Activated CD4-positive, alpha-beta T cell treated with anti-CD3 and anti-CD28 coated beads for 24 hours (primary cell): Measurements from ENCODE around the gene PDGFB.
"Not testable (repeated sequence)": the region's sequence is repeated elsewhere in the genome, so short reads cannot be mapped to it uniquely, and the experiment has no call there.

Experiments used
- DNase-seq, 2 donors: peaks; one replicate each; pipeline ENCODE4 v3.0.0-alpha.2; 2020; ENCODE audit warnings: low read depth in 2 of 2

The PDGFB gene

DNA sequence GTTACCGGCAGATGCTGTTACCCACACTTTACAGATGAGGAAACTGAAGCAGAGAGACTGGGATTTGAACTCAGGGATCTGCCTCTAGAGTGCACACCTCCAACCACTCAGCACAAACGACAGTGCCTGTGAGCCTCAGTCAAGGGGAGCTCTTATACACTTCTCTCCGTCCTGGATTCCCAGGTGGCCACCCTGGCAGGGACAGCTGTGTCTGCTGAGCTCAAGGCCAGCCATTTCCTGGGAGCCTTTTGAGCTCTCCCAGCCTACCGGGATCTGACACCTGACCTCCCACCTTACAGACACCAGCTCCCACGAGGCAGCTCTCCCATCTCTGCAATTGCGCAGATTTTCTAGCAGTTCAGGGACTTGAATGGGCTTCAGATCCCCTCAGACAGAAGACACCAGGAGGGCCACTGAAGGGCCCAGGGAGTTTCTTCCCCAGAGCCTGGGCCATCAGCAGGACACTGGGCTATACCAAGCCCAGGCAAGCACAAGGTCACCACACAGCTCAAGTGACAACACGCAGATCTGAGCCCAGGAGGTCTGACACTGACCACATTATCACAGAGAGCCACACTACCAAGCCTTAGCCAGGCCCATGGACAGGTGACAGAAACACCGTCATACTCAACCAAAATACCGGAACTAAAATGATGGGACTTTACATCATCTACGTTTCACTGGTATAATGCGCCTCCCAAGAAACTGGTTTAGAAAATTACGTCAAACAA is 17.1 kb downstream of the PDGFB start:
- DNase-seq = no peak

DNA sequence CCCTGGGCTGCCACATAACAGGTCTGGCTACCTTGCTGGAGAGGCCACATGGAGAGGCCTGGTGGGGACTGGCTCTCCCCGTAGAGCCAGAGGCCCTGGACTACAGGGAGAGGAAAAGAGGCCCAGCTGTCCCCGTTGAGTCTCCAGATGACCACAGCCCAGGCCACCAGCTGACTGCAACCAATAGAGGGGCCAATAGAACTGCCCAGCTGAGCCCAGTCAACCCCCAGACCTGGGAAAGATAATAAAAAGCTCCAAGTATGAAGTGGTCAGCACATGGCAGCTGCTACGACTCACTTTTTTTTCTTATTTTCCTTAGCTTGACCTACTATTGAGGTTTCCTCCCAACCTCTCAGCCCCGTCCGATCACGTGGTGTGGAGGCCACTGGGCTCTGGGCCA is 18.4 kb downstream of the PDGFB start:
- DNase-seq = no peak

DNA sequence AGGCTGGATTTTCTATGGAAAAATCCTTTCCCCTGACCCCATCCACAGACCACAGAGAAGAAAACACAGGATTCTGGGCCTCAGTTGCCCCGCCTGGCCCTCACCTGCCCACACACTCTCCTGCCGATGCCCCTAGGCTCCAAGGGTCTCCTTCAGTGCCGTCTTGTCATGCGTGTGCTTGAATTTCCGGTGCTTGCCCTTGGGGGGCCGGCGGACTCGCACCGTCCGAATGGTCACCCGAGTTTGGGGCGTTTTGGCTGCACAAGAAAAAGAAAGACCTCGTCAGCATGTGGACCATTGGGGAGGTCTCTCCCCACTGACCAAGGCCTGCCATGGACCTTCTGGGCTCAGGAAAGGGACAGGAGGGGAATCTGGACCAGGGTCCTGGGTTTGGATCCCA is 19.2 kb downstream of the PDGFB start:
- no peak for DNase-seq

DNA sequence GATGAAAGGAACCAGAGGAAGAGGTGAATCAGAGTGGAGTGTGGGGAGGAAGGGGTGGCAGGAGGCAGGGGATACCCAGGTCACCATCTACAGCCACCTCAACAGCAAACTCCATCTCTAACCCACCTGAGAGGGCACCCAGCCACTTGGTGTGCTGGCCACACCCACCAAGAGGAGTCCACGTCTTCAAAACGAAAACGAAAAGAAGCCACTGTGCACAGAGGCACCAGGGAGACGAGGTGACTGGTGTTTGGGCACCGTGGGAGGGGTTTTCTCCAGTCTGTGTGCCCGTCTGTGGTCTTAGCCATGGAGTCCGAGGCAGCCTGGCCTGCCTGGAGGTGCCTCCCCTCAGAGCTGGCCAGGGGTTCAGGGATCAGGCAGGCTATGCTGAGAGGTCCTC is 20.2 kb downstream of the PDGFB start:
- DNase-seq = no peak

DNA sequence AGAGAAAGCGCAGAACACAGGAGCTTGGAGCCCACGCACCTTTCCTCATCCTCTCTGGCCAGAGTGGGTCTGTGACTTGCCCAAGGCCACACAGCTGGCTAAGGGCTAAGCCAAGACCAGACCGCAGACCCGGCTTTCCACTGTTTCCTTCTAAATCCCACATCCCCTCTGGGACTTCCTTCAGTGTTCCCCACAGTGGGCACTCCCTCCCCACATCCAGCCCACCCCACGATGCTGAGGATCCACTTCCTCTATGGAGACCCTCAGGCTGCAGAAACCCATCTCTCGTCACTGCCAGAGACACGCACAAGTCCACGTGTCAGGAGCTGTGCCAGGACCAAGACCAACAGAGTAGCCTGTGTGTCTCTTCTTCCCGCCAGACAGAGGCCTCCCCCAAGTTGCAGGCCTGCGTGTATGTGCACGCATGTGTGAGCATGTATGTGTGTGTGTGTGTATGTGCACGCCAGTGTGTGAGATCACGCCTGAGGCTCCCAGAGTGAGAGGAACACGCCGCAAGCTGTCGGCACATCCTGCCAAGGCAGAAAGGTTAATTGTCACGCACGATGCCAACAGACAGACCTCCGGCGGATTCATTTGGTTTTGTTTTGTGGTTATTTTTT is 21.6 kb downstream of the PDGFB start:
- no peak for DNase-seq

DNA sequence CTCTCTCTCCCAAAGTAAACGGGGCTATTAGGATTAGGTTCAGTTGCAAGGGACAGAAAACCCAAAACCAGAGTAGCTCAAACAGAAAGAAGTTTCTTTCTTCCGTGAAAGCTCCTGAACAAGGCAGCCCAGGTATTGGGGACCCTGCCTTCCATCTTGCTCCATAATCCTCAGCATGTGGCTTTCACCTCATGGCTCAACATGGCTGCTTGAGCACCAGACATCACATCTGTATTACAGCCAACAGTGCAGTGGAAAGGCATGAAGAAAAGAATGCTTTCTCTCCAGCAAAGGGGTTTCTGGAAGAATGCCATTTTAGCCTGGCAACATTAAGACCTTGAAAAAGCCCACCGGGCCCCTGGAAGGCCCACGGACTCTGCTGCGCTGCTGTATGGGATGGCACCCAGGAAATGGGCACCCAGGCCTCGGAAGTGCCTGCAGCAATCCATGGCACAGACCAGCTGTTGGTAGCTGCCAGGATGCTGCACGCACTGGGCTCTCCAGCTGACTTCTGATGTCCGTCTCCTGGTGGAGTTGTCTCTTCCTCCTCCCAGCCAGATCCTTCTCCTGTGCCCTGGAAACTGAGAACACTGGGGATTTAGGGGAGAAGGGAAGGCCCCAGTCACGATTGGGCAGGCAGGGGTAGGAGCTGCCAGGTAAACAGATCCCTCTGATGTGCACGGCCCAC is 22.6 kb downstream of the PDGFB start:
- no peak for DNase-seq

DNA sequence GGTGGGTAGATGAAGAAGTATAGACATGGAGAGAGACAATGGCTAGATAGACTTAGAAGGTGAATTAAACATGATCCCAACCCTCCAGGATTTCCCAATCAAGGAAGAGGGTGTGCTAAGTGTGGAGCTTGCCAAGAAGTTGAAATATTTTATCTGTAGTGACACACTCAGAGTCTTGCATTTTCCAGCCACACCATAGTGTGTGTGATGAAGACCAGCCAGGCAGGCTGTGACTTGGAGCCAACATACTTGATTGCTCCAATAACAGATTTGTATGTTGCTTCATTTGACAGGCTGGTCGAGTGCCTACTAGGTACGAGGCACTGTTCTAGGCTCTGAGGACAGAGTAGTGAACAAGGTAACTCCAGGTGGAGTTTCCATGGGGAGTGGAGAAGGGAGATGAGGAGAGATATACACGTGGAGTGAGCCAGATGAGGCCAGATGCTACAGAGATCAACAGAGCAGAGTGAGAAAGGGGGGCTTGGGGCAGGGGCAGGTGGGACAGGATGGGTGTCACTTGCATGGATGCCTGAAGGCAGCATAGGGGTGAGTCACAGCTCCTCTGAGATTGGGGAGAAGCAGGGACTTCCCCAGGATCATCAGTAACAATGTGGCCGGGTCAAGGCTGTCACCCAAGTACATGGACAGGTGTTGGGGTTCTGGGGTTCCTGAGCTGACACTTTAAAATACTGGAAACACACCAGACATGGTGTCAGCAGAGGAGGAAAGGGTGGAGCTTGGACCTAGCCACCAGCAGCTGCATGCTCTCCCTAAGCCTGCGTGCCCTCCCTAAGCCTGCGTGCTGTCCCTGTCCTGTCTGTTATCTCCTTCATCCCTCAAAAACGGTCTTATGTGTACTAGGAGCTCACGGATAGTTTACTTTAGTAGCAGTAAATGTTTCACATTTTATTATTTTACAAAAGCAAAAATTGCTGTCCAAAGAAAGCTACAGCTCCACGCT is 23.6 kb downstream of the PDGFB start:
- DNase-seq = no peak

DNA sequence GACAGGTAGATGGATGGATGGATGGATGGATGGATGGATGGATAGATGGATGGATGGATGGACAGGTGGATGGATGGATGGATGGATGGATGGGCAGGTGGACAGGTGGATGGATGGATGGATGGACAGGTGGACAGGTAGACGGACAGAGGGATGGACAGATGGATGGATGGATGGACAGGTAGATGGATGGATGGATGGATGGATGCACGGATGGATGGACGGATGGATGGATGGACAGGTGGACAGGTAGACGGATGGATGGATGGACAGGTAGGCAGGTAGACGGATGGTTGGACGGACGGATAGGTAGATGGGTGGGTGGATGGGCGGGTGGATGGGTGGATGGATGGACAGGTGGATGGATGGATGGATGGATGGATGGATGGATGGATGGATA is 24.3 kb downstream of the PDGFB start:
- DNase-seq = no peak

DNA sequence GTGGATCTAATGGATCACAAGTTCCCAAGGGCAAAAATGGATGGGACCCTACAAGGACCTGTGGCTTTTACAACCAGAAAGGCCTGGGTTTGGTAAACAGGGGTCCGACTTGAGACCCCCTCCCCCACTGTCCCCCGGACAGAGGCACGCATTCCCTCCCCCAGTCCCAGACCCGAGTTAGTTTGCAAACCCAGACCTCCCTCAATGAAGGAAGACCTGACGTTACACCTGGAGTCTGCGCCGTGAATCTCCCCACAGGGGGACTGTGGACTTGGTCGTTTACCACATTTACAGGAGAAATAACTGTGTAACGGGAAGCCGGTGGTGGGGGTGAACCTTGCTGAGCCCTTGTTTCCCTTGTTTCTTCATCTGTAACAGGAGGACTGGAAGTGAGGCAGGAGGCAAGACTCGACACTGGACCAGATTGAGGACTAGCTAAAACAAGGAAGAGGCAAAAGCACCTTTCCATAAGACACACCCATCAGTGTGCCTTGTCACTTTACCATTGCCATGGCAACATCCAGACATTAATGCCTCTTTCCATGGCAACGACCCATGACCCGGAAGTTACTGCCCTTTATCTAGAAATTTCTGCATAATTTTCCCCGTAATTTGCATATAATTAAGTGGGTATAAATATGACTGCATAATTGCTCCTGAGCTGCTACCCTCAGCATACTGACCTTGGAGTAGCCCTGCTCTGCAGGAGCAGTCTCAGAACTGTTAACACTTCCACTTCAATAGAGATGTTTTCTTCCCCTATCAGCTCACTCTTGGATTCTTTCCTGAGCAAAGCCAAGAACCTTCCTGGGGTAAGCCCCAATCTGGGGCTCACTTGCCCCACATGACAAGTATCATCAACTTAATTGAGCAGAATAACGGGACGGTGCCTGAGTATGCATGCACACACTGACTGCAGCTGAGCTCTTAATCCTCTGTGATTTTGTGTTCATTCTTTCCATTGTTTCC is 25.4 kb downstream of the PDGFB start:
- no peak for DNase-seq

DNA sequence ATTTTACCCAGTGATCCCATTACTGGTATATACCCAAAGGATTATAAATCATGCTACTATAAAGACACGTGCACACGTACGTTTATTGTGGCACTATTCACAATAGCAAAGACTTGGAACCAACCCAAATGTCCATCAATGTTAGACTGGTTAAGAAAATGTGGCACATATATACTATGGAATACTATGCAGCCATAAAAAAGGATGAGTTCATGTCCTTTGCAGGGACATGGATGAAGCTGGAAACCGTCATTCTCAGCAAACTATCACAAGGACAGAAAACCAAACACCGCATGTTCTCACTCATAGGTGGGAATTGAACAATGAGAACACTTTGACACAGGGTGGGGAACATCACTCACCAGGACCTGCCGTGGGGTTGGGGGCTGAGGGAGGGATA is 26.4 kb downstream of the PDGFB start:
- not testable (repeated sequence) for DNase-seq

DNA sequence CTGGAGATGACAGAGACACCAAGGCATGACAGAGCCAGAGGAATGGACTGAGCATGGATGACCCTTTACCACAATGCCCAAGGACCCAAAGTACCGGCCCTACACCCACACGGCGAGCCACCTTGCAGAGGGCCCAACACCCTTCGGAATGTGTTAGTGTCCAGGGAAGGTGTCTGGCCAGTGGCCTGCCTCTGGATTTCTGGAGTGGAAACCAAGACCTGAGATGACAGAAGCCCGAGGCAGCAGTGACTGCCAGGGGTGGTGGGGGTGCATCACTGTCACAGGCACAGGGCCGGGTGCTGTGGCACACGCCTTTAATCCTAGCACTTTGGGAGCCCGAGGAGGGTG is 28.7 kb downstream of the PDGFB start:
- no peak for DNase-seq

DNA sequence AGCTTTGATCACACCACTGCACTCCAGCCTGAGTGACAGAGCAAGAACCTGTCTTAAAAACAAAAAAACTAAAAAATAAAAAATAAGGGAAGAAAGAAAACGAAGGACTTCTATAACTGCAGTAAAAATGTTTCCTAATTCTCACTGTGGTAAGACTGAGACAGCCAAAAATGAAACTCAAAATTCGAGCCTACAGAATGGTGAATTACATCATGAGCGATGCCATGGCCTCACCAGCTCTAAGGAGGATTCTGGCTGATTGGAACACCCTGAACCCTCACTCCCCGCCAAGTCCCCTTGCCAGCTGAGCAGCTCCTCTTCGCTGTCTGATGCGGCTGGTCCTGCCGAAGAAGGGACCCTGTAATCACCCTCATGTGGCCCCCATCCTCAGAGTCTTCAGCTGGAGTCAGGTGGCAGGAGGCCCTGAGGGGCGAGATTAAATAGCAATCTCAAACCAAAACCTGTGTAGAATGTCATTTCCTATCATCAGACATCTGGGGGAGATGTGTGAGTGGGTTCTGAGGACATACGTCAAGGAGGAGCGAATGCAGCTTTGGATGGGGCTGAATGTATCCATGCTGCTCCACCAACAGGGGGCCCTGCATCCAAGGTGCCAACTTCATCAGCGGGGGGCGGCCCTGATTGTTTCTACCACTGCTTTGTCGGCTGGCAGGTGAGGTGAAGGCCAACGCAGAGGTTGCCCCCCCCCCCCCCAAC is 29.2 kb downstream of the PDGFB start:
- no peak for DNase-seq

DNA sequence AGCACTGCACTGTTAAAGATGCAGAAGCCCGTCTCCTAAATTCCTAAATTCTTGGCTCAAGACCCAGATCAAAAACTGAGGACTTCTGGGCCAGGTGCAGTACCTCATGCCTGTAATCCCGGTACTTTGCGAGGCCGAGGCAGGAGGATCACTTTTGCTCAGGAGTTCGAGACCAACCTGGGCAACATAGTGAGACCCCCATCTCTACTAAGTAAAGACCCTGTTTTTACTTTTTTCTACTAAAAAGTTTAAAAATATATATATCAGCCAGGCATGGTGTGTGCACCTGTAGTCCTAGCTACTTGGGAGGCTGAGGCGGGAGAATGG is 29.7 kb downstream of the PDGFB start:
- no peak for DNase-seq

DNA sequence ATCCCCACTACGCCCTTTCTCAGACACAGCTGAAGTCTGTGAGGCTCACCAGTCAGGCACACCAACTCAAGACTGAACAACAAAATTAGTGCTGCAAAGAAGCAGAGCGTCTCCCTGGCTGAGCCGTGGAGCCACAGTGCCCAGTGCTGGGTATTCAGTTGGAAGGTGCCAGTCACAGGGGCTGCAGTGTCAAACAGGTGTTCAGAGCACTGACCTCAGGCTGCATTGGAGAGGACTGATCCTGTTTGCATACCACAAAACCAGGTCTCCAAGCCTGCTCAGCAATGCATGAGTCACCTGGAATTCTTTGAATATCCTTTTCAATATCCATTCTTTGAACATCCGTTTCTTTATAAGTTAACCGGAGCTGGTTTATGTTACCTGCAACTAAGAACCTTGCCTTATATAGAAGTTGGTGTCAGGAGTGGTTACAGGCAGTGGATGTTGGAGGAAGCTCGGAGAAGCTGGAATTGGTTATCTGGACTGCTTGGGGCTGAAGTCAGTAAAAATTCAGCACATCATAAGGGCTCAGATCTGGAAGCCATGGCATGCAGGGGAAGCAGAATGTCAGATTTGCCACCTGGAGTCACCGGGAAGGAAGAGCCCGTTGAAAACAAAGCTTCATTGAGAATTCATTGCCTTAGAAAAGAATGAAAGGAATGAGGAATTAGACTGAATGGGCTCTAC is 30.3 kb downstream of the PDGFB start:
- no peak for DNase-seq

DNA sequence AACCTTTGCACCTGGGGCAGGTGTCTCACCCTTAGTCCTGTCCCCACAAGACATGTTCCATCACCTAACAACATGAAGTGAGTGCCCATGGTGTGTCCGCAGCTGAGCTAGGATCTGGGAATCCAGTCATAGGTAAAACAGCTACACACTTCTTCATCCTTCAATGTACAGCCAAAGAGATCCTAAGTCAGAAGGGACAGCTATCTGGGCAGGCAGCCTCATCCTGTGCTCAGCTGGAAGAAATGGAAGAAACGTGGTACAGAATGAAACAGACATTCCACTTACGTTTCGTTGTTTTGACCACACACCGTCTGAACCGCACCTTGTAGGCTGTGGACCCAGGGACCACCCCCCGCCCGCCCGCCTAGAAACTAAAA is 30.8 kb downstream of the PDGFB start:
- no peak for DNase-seq

DNA sequence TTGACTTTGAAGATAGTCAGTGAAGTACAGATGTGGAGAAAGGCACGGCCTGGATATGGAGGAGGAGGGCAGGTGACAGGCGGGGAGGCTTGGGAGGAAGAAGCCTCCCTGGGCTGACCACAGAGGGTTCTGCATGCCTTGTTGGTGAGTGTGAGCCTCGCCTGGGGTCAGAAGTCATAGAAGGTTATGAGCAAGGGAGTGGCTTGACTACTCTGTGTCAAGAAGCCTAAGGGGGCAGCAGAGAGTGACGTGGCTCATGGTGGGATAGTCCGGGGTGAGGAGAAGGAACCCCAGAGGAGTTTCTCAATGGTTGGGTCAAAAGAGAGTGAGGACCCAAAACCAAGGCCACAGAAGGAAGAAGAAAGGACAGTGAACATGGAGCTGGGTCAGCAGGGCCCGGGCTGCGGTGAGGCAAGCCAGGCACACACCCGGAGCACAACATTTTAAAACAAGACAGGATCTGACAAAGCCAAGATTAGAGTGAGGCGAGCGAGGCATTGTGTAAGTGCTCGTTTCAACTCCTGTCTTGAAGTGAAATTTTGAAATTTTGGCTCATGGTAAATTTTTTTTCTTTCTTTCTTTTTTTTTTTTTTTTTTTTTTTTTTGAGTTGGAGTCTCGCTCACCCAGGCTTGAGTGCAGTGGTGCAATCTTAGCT is 31.9 kb downstream of the PDGFB start:
- no peak for DNase-seq

DNA sequence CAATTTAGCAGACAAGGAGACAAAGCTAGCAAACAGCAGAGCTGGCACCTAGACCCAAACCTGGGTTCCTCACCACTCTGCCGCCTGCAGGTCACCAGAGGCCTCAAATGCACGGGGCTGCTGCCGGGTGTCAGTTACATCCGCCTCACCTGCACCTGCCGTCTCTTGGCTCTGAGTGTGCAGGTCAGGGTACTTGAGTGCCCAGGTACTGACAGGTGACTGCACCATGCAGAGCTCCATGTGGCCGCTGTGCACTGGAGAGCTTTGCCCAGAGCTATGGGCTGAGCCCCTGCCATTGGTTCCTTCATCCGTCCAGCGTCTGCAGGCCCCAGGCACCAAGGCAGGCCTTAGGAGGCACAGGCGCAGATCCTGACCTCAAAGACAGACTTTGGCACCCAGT is 35.0 kb downstream of the PDGFB start:
- DNase-seq = no peak

DNA sequence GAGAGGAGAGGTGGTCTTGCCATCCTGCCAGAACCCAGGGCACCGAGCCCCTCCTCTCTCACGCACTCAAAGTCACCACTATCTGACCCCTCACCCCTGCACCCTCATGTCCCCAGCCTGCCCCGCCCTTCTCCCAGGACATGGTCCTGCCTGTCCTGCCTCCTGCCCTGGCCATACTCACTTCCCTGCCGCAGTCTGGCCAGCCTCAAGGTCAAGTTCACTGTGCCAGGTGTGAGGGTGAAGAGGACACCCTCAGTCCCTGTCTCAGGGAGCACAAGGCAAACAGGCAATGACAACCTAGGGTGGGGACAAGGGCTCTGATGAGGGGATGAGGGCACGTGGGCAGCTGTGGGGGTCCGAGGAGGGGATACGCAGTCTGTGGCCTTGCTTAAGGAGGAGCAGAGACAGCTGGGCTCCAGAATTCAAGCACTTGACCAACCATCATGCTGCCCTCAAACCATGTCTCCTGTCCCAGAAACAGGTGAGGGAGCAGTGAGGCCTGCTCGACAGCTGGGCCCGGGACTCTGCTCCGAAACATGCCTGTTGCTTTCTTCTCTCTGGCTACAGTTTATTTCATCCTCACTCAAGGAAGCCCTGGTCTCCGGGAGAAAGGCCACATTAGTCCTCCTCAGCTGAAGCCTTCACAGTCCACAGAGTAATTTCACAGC is 36.6 kb downstream of the PDGFB start:
- DNase-seq = no peak
